GM15510 (cell line): Measurements from ENCODE around the gene FKRP.

Experiments
- POLR2A ChIP-seq: IDR thresholded peaks from 3 replicates; pipeline ENCODE4 v1.6.1; 2011; ENCODE audit warnings: borderline replicate concordance; ENCODE audit not compliant: insufficient read length; ENCODE audit errors: extremely low read depth

FKRP gene

DNA sequence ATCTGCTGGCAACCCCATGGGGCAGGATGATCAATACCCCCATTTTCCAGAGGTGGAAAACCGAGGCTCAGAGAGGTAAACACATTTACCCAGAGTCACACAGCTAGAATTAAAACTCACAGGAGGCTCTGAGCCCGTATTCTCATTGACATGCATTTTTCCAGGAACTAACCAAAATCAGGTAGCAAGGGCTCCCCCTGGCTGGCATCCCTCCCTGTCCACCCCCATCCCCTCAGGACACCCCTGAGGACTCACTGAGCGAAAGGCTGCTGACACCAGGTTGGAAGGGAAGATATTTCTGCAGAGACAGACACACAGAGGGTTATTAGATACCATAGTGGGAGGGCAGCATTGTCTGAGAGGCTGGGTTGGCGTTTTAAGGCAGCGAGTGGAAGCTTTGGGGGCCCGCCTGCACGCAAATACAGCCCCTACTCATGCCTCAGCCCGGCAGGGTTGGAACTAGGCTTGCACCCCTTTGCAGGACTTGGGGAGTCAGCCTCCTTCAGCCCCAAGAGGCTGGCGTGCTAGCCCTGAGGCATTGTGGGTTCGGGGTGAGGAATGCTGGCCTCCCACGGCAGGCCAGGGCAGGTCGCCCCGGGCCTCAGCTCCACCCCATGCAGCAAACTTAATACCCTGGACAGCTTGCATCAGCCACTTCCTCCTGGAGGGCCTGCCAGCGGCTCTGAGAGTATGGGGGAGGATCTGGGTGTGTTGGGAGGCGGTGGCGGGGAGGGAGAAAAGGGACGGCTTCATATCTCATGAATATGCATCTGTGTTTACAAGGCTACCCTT, 38.6 kb downstream of the FKRP start:
- TF ChIP-seq POLR2A = peak; percentile 69

GRCh38 chr19:46785054-46785979, 39.5 kb downstream of the FKRP start:
- TF ChIP-seq POLR2A = no peak

GRCh38 chr19:46785980-46786235, 40.1 kb downstream of the FKRP start:
- no peak for TF ChIP-seq POLR2A

GRCh38 chr19:46786236-46787039, 40.6 kb downstream of the FKRP start:
- peak; percentile 21 for TF ChIP-seq POLR2A

GRCh38 chr19:46787040-46787330, 41.1 kb downstream of the FKRP start:
- no peak for TF ChIP-seq POLR2A

DNA sequence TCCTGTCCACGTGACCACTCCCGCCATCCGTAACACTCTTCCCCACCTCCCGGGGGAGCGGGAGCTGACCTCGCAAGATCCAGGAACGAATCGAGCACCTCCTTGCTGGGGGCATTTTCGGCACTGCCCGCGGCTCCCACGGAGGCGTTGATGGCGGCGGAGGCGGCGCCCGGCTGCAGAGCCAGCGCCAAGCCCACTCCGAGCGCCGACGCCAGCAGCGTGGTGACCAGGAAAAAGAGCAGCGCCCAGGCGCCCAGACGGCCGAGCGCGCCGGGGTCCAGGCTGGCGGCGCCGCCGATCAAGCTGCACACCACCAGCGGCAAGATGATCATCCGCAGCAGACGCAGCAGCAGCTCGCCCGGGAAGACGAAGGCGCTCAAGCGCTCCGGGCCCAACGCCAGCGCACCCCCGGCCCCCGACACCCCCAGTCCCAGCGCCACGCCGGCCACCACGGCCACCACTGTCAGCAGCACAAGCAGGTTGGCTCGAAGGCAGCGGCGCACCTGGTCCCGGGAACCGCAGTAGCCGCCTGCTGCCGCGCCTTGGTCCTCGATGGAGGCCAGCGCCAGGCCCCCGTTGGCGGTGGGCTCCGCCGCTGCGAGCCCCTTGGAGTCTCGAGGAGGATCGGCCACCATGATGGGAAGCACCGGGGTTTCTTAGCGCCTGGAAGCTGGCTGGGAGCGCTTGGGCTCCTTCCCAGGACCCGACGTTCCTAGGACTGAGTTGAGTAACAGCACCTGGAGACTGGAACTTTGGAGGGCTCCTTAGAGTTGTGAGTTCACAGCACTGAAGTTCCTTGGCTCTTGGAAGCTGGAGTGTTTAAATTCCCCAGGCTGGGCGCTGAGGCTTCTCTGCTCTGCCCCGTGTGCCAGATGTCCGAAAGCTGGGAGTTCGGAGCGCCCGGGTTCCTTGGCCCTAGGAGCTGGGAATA, 41.7 kb downstream of the FKRP start:
- TF ChIP-seq POLR2A = no peak

GRCh38 chr19:46788262-46788967, 42.6 kb downstream of the FKRP start, which contains the start of gene SLC1A5:
TSS of gene SLC1A5 (minus strand) at chr19:46788594. CDS start at chr19:46787965, 629 bp downstream.
- TF ChIP-seq POLR2A = peak; percentile 100

GRCh38 chr19:46788968-46789338, 43.1 kb downstream of the FKRP start:
- TF ChIP-seq POLR2A = no peak

DNA sequence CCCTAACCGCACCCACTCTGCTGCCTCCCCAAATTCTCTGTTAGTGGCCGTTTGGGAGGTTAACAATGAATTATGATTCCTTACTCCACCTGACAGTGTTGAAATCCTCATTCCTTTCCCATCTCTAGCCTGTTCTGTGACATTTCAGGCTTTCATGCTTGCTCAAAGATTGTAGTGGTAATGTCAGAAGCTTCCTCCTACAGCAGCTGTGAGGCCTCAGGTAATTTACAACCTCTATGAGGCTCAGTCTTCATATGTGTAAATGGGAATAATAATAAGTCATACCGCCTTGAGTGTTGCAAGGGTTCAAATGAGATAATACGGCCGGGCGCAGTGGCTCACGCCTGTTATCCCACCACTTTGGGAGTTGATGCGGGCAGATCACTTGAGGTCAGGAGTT, 43.5 kb downstream of the FKRP start:
- no peak for TF ChIP-seq POLR2A

DNA sequence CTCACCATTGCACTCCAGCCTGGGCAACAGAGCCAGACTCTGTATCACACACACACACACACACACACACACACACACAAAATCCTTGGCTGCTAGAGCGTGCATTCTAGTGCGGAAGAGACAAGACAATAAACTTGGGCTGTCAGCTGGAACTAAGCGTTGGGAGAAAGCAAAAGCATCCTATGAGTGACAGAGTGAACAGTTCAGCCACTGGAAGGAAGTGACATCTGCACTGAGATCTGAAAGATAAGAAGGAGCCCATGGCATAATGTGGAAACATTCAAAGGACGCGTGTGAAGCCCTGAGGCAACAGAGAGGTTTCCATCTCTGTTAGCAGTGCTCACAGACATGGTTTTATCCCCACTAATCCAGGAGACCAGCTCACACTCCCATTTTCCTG, 46.1 kb downstream of the FKRP start:
- TF ChIP-seq POLR2A = no peak

- TF ChIP-seq POLR2A = no peak
Observed at GRCh38 chr19:46797881-46798280, 52.0 kb downstream of the FKRP start.

DNA sequence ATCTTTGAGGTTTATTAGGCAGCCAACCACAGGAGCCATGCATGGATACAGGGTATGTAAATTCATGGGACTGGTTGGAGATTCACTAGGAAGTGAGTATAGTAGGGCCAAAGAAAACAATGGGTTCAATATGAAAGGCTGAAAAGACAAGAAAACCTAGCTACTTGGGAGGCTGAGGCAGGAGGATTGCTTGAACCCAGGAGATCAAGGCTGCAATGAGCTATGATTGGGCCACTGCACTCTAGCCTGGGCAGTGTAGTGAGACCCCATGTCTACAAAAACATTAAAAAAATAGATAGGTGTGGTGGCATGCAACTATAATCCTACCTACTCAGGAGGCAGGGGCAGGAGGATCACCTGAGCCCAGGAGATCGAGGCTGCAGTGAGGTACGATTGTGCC, 52.9 kb downstream of the FKRP start:
- no peak for TF ChIP-seq POLR2A

DNA sequence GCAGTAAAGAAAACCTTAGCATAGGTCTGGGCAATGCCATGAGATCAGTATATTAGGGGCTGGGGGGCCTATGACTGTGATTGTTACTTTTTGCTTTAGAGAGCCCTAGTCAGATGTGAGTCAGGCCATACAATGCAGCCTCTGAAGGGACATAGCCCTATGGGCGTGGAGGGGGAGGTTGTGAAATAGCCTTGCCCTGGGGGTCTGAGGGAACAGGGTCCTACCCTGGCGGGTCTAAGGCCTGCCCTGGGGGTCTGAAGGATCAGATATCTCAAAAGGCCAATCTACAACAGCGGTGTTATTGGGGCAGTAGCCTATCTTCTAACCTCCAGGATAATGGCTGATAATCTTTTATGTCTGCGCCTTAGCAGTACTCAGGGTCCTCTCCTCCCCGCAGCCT, 56.3 kb downstream of the FKRP start:
- no peak for TF ChIP-seq POLR2A

GRCh38 chr19:46803555-46803954, 57.7 kb downstream of the FKRP start:
- TF ChIP-seq POLR2A = no peak
